HepG2 (cell line): ENCODE measurements around the gene VAC14. TPM values are rescaled to one million over a fixed set of nuclear protein-coding genes. Genes with fewer than 3 reads are reported as not detected.

Experiments
- HDAC2 ChIP-seq: sonication (generic); formaldehyde crosslinking; IDR thresholded peaks from 2 replicates; pipeline ENCODE4 v1.4.0; 2020; ENCODE audit warnings: missing genetic modification reagents
- HOXA3 ChIP-seq: sonication (generic); formaldehyde crosslinking; IDR thresholded peaks from 2 replicates; pipeline ENCODE4 v1.5.0; 2020; ENCODE audit warnings: missing genetic modification reagents
- HOXA5 ChIP-seq: sonication (generic); formaldehyde crosslinking; IDR thresholded peaks from 2 replicates; pipeline ENCODE4 v1.4.0; 2020; ENCODE audit warnings: missing genetic modification reagents
- KDM4B ChIP-seq: sonication (generic); formaldehyde crosslinking; IDR thresholded peaks from 2 replicates; pipeline ENCODE4 v1.4.0; 2020; ENCODE audit warnings: missing genetic modification reagents
- RARA ChIP-seq: IDR thresholded peaks from 2 replicates; pipeline ENCODE4 v1.6.1; 2016; ENCODE audit warnings: missing genetic modification reagents, missing compliant biosample characterization
- SRSF1 ChIP-seq: fragments of 200-400 bp; formaldehyde crosslinking; optimal IDR thresholded peaks from 2 replicates; pipeline ENCODE3; 2017; ENCODE audit warnings: mild to moderate bottlenecking, low read depth, low read length, moderate library complexity
- SRSF9 ChIP-seq: fragments of 200-400 bp; formaldehyde crosslinking; IDR thresholded peaks from 2 replicates; pipeline ENCODE4 v1.6.1; 2018; ENCODE audit warnings: borderline replicate concordance, mild to moderate bottlenecking, low read depth, low read length; ENCODE audit not compliant: insufficient read depth, poor library complexity, severe bottlenecking
- ZNF317 ChIP-seq: sonication (generic); formaldehyde crosslinking; IDR thresholded peaks from 2 replicates; pipeline ENCODE4 v1.5.0; 2020; ENCODE audit warnings: mild to moderate bottlenecking, missing genetic modification reagents
- ZNF333 ChIP-seq: sonication (generic); formaldehyde crosslinking; IDR thresholded peaks from 2 replicates; pipeline ENCODE4 v1.4.0; 2020; ENCODE audit warnings: mild to moderate bottlenecking, missing genetic modification reagents, borderline replicate concordance
- ZNF34 ChIP-seq: sonication (generic); formaldehyde crosslinking; IDR thresholded peaks from 2 replicates; pipeline ENCODE4 v1.4.0; 2020; ENCODE audit warnings: mild to moderate bottlenecking, missing genetic modification reagents, borderline replicate concordance
- ZNF383 ChIP-seq: sonication (generic); formaldehyde crosslinking; IDR thresholded peaks from 2 replicates; pipeline ENCODE4 v1.4.0; 2020; ENCODE audit warnings: missing genetic modification reagents, mild to moderate bottlenecking, borderline replicate concordance
- ZNF441 ChIP-seq: sonication (generic); formaldehyde crosslinking; IDR thresholded peaks from 2 replicates; pipeline ENCODE4 v1.7.0; 2021; ENCODE audit warnings: missing genetic modification reagents, borderline replicate concordance
- ZNF720 ChIP-seq: sonication (generic); formaldehyde crosslinking; IDR thresholded peaks from 2 replicates; pipeline ENCODE4 v1.4.0; 2020; ENCODE audit warnings: missing genetic modification reagents
- ZNF773 ChIP-seq: sonication (generic); formaldehyde crosslinking; IDR thresholded peaks from 2 replicates; pipeline ENCODE4 v1.4.0; 2020; ENCODE audit warnings: missing genetic modification reagents, borderline replicate concordance
- polyA plus RNA-seq, 8 experiments: library from polyadenylated mRNA; depleted of rRNA in 3 of 8; stranded (reverse) in 7 of 8; unstranded in 1 of 8; fragments of >200 nt; fragmentation: Illumina TruSeq in 4 of 8; extraction: Trizol in 4 of 8; gene quantifications; 2 replicates each; pipeline versions ENCODE4 v1.2.1 to v1.2.3, GENCODE V29; 2011 to 2016; ENCODE audit warnings: low read depth in 4 of 8, missing spikeins in 1 of 8, mixed read lengths in 1 of 8; ENCODE audit not compliant: insufficient read depth in 1 of 8
- total RNA-seq, 5 experiments: library from RNA; depleted of rRNA; stranded (reverse); fragments of >200 nt; fragmentation: Illumina TruSeq; extraction: Trizol; gene quantifications; 2 replicates each; pipeline ENCODE4 v1.2.3, GENCODE V29; 2016; ENCODE audit warnings: low read depth in 1 of 5
- TF ChIP-seq, protein P1 (sequence below): sonication (generic); formaldehyde crosslinking; IDR thresholded peaks from 2 replicates; pipeline ENCODE4 v1.5.1; 2020; ENCODE audit warnings: missing genetic modification reagents, mild to moderate bottlenecking, borderline replicate concordance
- TF ChIP-seq, protein P2 (sequence below): IDR thresholded peaks from 2 replicates; pipeline ENCODE4 v1.6.1; 2016; ENCODE audit warnings: control low read depth
- TF ChIP-seq, protein P3 (sequence below): sonication (generic); formaldehyde crosslinking; IDR thresholded peaks from 2 replicates; pipeline ENCODE4 v1.5.0; 2020; ENCODE audit warnings: missing genetic modification reagents
- TF ChIP-seq, protein P4 (sequence below): sonication (generic); formaldehyde crosslinking; IDR thresholded peaks from 2 replicates; pipeline ENCODE4 v1.4.0; 2020; ENCODE audit warnings: missing genetic modification reagents
- TF ChIP-seq, protein P5 (sequence below): sonication (generic); formaldehyde crosslinking; IDR thresholded peaks from 2 replicates; pipeline ENCODE4 v1.4.0; 2020; ENCODE audit warnings: missing genetic modification reagents
- TF ChIP-seq, protein P6 (sequence below): sonication (generic); formaldehyde crosslinking; IDR thresholded peaks from 2 replicates; pipeline ENCODE4 v1.8.1; 2023; ENCODE audit warnings: mild to moderate bottlenecking, missing genetic modification reagents, borderline replicate concordance

VAC14 gene
- total and polyA plus RNA-seq, 2 of the 13 experiments (the other 11 are each of a cell fraction or from before 2014, with no cell fraction given), result 23.5 to 24.6 TPM

DNA sequence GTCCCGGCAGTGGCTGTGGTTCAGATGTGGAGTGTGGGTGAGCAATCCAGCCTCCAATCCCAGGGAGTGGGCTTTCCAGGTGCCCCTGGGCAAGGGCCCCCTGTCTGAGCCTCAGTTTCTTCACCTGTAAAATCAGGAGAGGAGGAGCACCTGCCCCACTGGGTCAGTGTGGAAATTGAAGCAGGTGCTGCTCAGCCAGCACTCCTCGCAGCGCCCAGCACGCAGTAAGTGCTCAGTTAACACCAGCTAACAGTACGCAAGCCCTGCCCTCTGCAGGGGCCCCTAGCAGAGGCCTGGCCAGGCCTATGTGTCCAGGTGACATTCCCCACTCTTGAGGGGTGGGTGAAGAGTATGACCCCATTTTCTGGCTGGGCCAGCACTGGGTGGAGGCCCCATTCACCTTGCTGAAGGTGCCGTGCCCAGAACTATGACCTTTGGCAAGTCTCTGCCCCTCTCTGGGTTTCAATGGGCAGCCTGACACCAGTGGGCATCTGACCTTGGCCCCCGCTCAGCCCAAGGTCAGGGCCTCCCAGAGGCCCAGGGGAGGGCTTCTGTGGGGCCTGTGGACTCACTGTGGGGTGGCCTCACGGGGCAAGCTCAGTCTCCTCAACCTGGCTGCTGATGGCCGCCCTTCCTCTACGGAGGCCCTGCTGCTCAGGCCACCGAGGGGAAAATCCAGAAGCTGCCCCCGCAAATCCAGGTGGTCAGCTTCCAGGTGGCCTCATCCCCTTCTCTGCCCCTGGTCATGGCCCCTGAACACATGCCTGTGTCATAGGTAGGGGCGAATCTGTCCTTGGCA, 117.6 kb downstream of the VAC14 start (continued):
- TF ChIP-seq, protein P1, sequence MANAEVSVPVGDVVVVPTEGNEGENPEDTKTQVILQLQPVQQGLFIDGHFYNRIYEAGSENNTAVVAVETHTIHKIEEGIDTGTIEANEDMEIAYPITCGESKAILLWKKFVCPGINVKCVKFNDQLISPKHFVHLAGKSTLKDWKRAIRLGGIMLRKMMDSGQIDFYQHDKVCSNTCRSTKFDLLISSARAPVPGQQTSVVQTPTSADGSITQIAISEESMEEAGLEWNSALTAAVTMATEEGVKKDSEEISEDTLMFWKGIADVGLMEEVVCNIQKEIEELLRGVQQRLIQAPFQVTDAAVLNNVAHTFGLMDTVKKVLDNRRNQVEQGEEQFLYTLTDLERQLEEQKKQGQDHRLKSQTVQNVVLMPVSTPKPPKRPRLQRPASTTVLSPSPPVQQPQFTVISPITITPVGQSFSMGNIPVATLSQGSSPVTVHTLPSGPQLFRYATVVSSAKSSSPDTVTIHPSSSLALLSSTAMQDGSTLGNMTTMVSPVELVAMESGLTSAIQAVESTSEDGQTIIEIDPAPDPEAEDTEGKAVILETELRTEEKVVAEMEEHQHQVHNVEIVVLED (CRISPR knock-in tag), result no peak
- TF ChIP-seq ZNF383 (no peak), ZNF34 (CRISPR knock-in tag) (no peak), HDAC2 (CRISPR knock-in tag) (peak; percentile 42), HOXA5 (peak; percentile 64; the same call in 1 of the 2 replicates), ZNF333 (CRISPR knock-in tag) (0 out of 2 replicates have a peak, but pooled peaks have one; percentile 52), KDM4B (no peak), ZNF441 (CRISPR knock-in tag) (no peak), HOXA3 (CRISPR knock-in tag) (peak; percentile 69), ZNF773 (CRISPR knock-in tag) (no peak), ZNF317 (CRISPR knock-in tag) (peak; percentile 64; the same call in 1 of the 2 replicates), SRSF9 (no peak), SRSF1 (peak; percentile 78), ZNF720 (CRISPR knock-in tag) (no peak), RARA (CRISPR knock-in tag) (peak; percentile 65)
- TF ChIP-seq, protein P2, sequence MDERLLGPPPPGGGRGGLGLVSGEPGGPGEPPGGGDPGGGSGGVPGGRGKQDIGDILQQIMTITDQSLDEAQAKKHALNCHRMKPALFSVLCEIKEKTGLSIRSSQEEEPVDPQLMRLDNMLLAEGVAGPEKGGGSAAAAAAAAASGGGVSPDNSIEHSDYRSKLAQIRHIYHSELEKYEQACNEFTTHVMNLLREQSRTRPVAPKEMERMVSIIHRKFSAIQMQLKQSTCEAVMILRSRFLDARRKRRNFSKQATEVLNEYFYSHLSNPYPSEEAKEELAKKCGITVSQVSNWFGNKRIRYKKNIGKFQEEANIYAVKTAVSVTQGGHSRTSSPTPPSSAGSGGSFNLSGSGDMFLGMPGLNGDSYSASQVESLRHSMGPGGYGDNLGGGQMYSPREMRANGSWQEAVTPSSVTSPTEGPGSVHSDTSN (CRISPR knock-in tag), result no peak
- TF ChIP-seq, protein P3, sequence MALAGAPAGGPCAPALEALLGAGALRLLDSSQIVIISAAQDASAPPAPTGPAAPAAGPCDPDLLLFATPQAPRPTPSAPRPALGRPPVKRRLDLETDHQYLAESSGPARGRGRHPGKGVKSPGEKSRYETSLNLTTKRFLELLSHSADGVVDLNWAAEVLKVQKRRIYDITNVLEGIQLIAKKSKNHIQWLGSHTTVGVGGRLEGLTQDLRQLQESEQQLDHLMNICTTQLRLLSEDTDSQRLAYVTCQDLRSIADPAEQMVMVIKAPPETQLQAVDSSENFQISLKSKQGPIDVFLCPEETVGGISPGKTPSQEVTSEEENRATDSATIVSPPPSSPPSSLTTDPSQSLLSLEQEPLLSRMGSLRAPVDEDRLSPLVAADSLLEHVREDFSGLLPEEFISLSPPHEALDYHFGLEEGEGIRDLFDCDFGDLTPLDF (CRISPR knock-in tag), result peak; percentile 80
- TF ChIP-seq, protein P4, sequence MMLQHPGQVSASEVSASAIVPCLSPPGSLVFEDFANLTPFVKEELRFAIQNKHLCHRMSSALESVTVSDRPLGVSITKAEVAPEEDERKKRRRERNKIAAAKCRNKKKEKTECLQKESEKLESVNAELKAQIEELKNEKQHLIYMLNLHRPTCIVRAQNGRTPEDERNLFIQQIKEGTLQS (CRISPR knock-in tag), result no peak
- TF ChIP-seq, protein P5, sequence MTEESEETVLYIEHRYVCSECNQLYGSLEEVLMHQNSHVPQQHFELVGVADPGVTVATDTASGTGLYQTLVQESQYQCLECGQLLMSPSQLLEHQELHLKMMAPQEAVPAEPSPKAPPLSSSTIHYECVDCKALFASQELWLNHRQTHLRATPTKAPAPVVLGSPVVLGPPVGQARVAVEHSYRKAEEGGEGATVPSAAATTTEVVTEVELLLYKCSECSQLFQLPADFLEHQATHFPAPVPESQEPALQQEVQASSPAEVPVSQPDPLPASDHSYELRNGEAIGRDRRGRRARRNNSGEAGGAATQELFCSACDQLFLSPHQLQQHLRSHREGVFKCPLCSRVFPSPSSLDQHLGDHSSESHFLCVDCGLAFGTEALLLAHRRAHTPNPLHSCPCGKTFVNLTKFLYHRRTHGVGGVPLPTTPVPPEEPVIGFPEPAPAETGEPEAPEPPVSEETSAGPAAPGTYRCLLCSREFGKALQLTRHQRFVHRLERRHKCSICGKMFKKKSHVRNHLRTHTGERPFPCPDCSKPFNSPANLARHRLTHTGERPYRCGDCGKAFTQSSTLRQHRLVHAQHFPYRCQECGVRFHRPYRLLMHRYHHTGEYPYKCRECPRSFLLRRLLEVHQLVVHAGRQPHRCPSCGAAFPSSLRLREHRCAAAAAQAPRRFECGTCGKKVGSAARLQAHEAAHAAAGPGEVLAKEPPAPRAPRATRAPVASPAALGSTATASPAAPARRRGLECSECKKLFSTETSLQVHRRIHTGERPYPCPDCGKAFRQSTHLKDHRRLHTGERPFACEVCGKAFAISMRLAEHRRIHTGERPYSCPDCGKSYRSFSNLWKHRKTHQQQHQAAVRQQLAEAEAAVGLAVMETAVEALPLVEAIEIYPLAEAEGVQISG, result peak; percentile 16; the same call in 1 of the 2 replicates
- TF ChIP-seq, protein P6, sequence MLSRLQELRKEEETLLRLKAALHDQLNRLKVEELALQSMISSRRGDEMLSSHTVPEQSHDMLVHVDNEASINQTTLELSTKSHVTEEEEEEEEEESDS (CRISPR knock-in tag), result no peak
